Measurements from ENCODE around the gene TMEM134. TPM values are rescaled to one million over a fixed set of nuclear protein-coding genes. Genes with fewer than 3 reads are reported as not detected.
"Not testable (repeated sequence)": the region's sequence is repeated elsewhere in the genome, so short reads cannot be mapped to it uniquely, and the experiment has no call there.

TMEM134 gene
- total RNA-seq, 4 donors from 2014 or later: 131 to 376 (median 207) TPM

GRCh38 chr11:67466962-67467771 lies 1.9 kb downstream of the TMEM134 start:
- Histone ChIP-seq H3K36me3 (no peaks in the 10 kb centered on the region), H3K4me3 (peak overlapping the region; percentile 96), H3K4me1 (peaks cover 61% of the 10 kb centered on the region), H3K27ac (peak overlapping the region; percentile 96), H3K9me3 (no peaks in the 10 kb centered on the region), H3K27me3 (no peaks in the 10 kb centered on the region)
- DNase-seq (ENCODE audit: low spot score in 2 of 2): no peak
- TF ChIP-seq POLR2AphosphoS5 (IDR thresholded peaks at IDR 0.05) (no peak), POLR2A (IDR thresholded peaks at IDR 0.05) (no peak), EP300 (IDR thresholded peaks at IDR 0.05) (no peak)
- TF ChIP-seq, protein P1, sequence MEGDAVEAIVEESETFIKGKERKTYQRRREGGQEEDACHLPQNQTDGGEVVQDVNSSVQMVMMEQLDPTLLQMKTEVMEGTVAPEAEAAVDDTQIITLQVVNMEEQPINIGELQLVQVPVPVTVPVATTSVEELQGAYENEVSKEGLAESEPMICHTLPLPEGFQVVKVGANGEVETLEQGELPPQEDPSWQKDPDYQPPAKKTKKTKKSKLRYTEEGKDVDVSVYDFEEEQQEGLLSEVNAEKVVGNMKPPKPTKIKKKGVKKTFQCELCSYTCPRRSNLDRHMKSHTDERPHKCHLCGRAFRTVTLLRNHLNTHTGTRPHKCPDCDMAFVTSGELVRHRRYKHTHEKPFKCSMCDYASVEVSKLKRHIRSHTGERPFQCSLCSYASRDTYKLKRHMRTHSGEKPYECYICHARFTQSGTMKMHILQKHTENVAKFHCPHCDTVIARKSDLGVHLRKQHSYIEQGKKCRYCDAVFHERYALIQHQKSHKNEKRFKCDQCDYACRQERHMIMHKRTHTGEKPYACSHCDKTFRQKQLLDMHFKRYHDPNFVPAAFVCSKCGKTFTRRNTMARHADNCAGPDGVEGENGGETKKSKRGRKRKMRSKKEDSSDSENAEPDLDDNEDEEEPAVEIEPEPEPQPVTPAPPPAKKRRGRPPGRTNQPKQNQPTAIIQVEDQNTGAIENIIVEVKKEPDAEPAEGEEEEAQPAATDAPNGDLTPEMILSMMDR (IDR thresholded peaks at IDR 0.05): no peak
- 50% methylated on average over 10 of the region's 11 CpGs for WGBS

GRCh38 chr11:67466367-67466766 lies 2.7 kb downstream of the TMEM134 start:
- WGBS: 77% methylated on average over 4 of the region's 5 CpGs
- Histone ChIP-seq H3K36me3 (no peaks in the 10 kb centered on the region), H3K9me3 (no peaks in the 10 kb centered on the region), H3K27ac (peak overlapping the region; percentile 86), H3K27me3 (no peaks in the 10 kb centered on the region), H3K4me3 (no peak overlapping the region), H3K4me1 (peaks cover 61% of the 10 kb centered on the region)
- no peak for DNase-seq (ENCODE audit: low spot score in 2 of 2)
- no peak for TF ChIP-seq POLR2AphosphoS5 (IDR thresholded peaks at IDR 0.05)
- no peak for TF ChIP-seq POLR2A (IDR thresholded peaks at IDR 0.05)
- no peak for TF ChIP-seq EP300 (IDR thresholded peaks at IDR 0.05)
- TF ChIP-seq, protein P1 (IDR thresholded peaks at IDR 0.05): no peak

DNA sequence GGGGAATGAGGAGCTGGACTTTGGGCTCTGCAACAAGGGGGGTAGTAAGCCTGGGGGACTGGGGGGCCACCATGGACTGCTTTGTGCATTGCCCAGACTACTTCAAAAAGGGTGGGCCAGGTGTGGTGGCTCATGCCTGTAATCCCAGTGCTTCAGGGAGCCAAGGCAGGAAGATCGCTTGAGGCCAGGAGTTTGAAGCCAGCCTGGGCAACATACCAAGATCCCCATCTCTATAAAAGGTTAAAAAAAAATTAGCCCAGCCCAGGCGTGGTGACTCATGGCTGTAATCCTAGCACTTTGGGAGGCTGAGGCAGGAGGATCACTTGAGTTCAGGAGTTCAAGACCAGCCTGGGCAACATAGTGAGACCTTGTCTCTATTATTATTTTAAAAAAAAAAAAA lies 3.5 kb downstream of the TMEM134 start:
- not testable (repeated sequence) for H3K27me3 ChIP-seq; H3K36me3 ChIP-seq; DNase-seq (ENCODE audit: low spot score in 2 of 2); H3K9me3 ChIP-seq
- Histone ChIP-seq H3K4me1 (peaks cover 61% of the 10 kb centered on the region), H3K27ac (peak overlapping the region; percentile 86), H3K4me3 (peak overlapping the region; percentile 46)
- WGBS: 39% methylated on average over 2 of the region's 2 CpGs

GRCh38 chr11:67465189-67465510 lies 3.9 kb downstream of the TMEM134 start:
- H3K4me1 ChIP-seq: peaks cover 61% of the 10 kb centered on the region
- peak overlapping the region; percentile 46 for H3K4me3 ChIP-seq
- no peaks in the 10 kb centered on the region for H3K36me3 ChIP-seq
- H3K27ac ChIP-seq: peak overlapping the region; percentile 86
- H3K9me3 ChIP-seq: no peaks in the 10 kb centered on the region
- DNase-seq (ENCODE audit: low spot score in 2 of 2): no peak
- 27% methylated on average over 3 of the region's 3 CpGs for WGBS
- H3K27me3 ChIP-seq: no peaks in the 10 kb centered on the region
- no peak for TF ChIP-seq POLR2AphosphoS5 (IDR thresholded peaks at IDR 0.05)
- TF ChIP-seq POLR2A (IDR thresholded peaks at IDR 0.05): no peak
- TF ChIP-seq EP300 (IDR thresholded peaks at IDR 0.05): no peak
- TF ChIP-seq, protein P1 (IDR thresholded peaks at IDR 0.05): no peak

DNA sequence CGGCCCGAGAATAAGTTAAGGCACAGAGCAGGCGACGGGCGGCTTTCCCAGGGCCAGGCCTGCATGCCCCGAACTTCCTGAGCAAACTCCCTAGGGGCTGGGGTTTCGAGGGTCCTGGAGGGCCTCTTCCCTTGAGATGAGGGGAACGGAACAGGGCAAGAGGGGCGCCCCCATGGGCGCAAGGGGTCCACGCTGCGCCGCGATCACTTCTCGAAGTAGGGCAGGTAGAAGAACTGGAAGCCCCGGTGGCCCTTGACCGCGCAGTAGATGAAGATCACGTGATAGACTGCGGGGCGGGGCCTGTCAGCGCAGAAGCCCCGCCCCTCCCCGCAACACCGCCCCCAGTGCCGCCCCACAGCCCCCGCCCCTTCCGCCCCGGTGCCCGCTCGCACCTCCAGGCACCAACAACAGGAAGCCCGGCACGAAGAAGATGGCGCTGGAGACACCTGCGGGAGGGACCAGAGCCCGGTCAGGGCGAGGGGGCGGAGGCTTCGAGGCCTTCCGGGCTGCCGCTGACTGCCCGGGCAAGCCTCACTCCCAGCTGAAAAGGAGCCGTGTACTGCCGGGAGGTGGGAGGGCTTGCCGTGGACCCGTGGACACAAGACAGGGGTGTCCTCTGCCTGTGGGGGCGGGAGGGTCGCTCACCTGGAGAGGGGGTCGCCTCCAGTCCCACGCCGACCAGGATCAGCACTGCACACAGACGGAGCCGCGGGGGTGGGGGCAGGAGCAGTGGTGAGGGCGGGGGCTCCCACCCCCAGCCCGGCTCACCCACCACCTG lies 4.5 kb downstream of the TMEM134 start:
- TF ChIP-seq, protein P1 (IDR thresholded peaks at IDR 0.05): no peak
- TF ChIP-seq POLR2AphosphoS5 (IDR thresholded peaks at IDR 0.05) (no peak), EP300 (IDR thresholded peaks at IDR 0.05) (no peak), POLR2A (IDR thresholded peaks at IDR 0.05) (no peak)
- Histone ChIP-seq H3K4me3 (peak overlapping the region; percentile 46), H3K27me3 (no peaks in the 10 kb centered on the region), H3K36me3 (no peaks in the 10 kb centered on the region), H3K27ac (peak overlapping the region; percentile 86), H3K4me1 (peaks cover 57% of the 10 kb centered on the region), H3K9me3 (no peaks in the 10 kb centered on the region)
- 17% methylated on average over 13 of the region's 56 CpGs for WGBS
- peak; percentile 92 to 96 for DNase-seq (ENCODE audit: low spot score in 2 of 2)

Data from suprapubic skin (tissue), 4 donors.